MM.1S (cell line): ENCODE data around the gene MEGF9.

ENCODE experiments used
- DNase-seq: peaks from one replicate; pipeline ENCODE4 v3.0.0-alpha.2; 2015
- H2AFZ ChIP-seq: fragments of 300-600 bp; sonication (generic); 2 replicates; pipeline ENCODE4 v1.6.0; 2016; ENCODE audit warnings: antibody characterized with exemption, low read length
- H3F3A ChIP-seq: fragments of 300-600 bp; sonication (generic); 2 replicates; pipeline ENCODE4 v1.6.1; 2016; ENCODE audit warnings: mild to moderate bottlenecking, antibody characterized with exemption, low read length, moderate library complexity, mixed read lengths; ENCODE audit not compliant: insufficient read depth
- H3K27ac ChIP-seq: fragments of 300-600 bp; sonication (generic); 2 replicates; pipeline ENCODE4 v1.5.1; 2016; ENCODE audit warnings: mild to moderate bottlenecking, low read length
- H3K27me3 ChIP-seq: fragments of 300-600 bp; sonication (generic); replicated peaks from 2 replicates; pipeline ENCODE4 v1.6.0; 2016; ENCODE audit warnings: low read length; ENCODE audit not compliant: insufficient read depth
- H3K36me3 ChIP-seq: fragments of 300-600 bp; sonication (generic); replicated peaks from 2 replicates; pipeline ENCODE4 v1.6.1; 2016; ENCODE audit warnings: mild to moderate bottlenecking, low read length, mixed read lengths; ENCODE audit not compliant: insufficient read depth
- H3K4me1 ChIP-seq: fragments of 300-600 bp; sonication (generic); 2 replicates; pipeline ENCODE4 v1.6.1; 2016; ENCODE audit warnings: low read length, mixed read lengths
- H3K4me2 ChIP-seq: fragments of 300-600 bp; sonication (generic); 2 replicates; pipeline ENCODE4 v1.6.0; 2016; ENCODE audit warnings: low read depth, low read length
- H3K4me3 ChIP-seq: fragments of 300-600 bp; sonication (generic); 2 replicates; pipeline ENCODE4 v1.5.1; 2016; ENCODE audit warnings: low read length, mixed read lengths
- H3K79me2 ChIP-seq: fragments of 300-600 bp; sonication (generic); 2 replicates; pipeline ENCODE4 v1.6.1; 2016; ENCODE audit warnings: mixed run types, low read length, mixed read lengths
- H3K9ac ChIP-seq: fragments of 300-600 bp; sonication (generic); 2 replicates; pipeline ENCODE4 v1.6.1; 2016; ENCODE audit warnings: low read length, mixed read lengths
- H3K9me2 ChIP-seq: fragments of 300-600 bp; sonication (generic); replicated peaks from 2 replicates; pipeline ENCODE4 v1.6.1; 2016; ENCODE audit warnings: mild to moderate bottlenecking, low read length, mixed read lengths; ENCODE audit not compliant: insufficient read depth
- H3K9me3 ChIP-seq: fragments of 300-600 bp; sonication (generic); replicated peaks from 2 replicates; pipeline ENCODE4 v1.6.1; 2016; ENCODE audit warnings: mild to moderate bottlenecking, low read length, mixed read lengths; ENCODE audit not compliant: insufficient read depth
- H4K20me1 ChIP-seq: fragments of 300-600 bp; sonication (generic); 2 replicates; pipeline ENCODE4 v1.6.1; 2016; ENCODE audit warnings: mild to moderate bottlenecking, low read length, moderate library complexity, mixed read lengths; ENCODE audit not compliant: insufficient read depth
- CTCF ChIP-seq: fragments of 300-600 bp; sonication (generic); IDR thresholded peaks from 2 replicates; pipeline ENCODE4 v1.5.1; 2016; ENCODE audit warnings: antibody characterized with exemption, low read length, mixed read lengths
- EZH2 ChIP-seq: fragments of 300-600 bp; sonication (generic); optimal IDR thresholded peaks from 2 replicates; pipeline ENCODE3; 2017; ENCODE audit warnings: low read depth, mild to moderate bottlenecking, antibody characterized with exemption, low read length, mixed read lengths
- EZH2phosphoT487 ChIP-seq: fragments of 300-600 bp; sonication (generic); IDR thresholded peaks from 2 replicates; pipeline ENCODE4 v1.6.1; 2018; ENCODE audit warnings: antibody characterized with exemption, low read length

Gene MEGF9

GRCh38 chr9:120561709-120562108, 152.6 kb downstream of the MEGF9 start:
- Histone ChIP-seq H2AFZ (no peak overlapping the region), H3K27ac (no peak overlapping the region), H3K4me3 (no peak overlapping the region), H3K79me2 (peaks cover 91% of the 10 kb centered on the region), H3K9me2 (no peaks in the 10 kb centered on the region), H3K36me3 (peaks cover 6% of the 10 kb centered on the region; the same call in 1 of the 2 replicates), H3K9ac (no peak overlapping the region), H3K9me3 (no peaks in the 10 kb centered on the region), H3K4me1 (peaks cover 13% of the 10 kb centered on the region), H4K20me1 (no peaks in the 10 kb centered on the region), H3K4me2 (no peak overlapping the region), H3F3A (no peaks in the 10 kb centered on the region), H3K27me3 (no peaks in the 10 kb centered on the region)
- DNase-seq, result no peak
- TF ChIP-seq CTCF, result no peak
- no peak for TF ChIP-seq EZH2phosphoT487
- TF ChIP-seq EZH2, result no peak

- 0 out of 2 replicates have a peak, but pooled peaks cover 10% of the 10 kb centered on the region for H3K36me3 ChIP-seq
- TF ChIP-seq CTCF (no peak), EZH2phosphoT487 (no peak), EZH2 (no peak)
- no peaks in the 10 kb centered on the region for H3F3A ChIP-seq
- no peaks in the 10 kb centered on the region for H3K4me1 ChIP-seq
- H3K27me3 ChIP-seq, result no peaks in the 10 kb centered on the region
- H3K9me3 ChIP-seq, result no peaks in the 10 kb centered on the region
- H3K4me2 ChIP-seq, result no peak overlapping the region
- DNase-seq, result no peak
- H2AFZ ChIP-seq, result no peak overlapping the region
- H3K9me2 ChIP-seq, result no peaks in the 10 kb centered on the region
- H3K79me2 ChIP-seq, result peaks cover 89% of the 10 kb centered on the region
- no peak overlapping the region for H3K27ac ChIP-seq
- no peaks in the 10 kb centered on the region for H4K20me1 ChIP-seq
- H3K9ac ChIP-seq, result no peak overlapping the region
- no peak overlapping the region for H3K4me3 ChIP-seq
Observed at GRCh38 chr9:120559546-120559945, 154.7 kb downstream of the MEGF9 start.

- no peak overlapping the region for H3K4me3 ChIP-seq
- no peak for TF ChIP-seq EZH2phosphoT487
- no peak for TF ChIP-seq EZH2
- peaks cover 78% of the 10 kb centered on the region for H3K79me2 ChIP-seq
- H4K20me1 ChIP-seq, result no peaks in the 10 kb centered on the region
- H3K27ac ChIP-seq, result no peak overlapping the region
- no peaks in the 10 kb centered on the region for H3K27me3 ChIP-seq
- H3K9me2 ChIP-seq, result no peaks in the 10 kb centered on the region
- H3K9me3 ChIP-seq, result no peaks in the 10 kb centered on the region
- H2AFZ ChIP-seq, result no peak overlapping the region
- no peak overlapping the region for H3K4me2 ChIP-seq
- no peak overlapping the region for H3K9ac ChIP-seq
- H3K4me1 ChIP-seq, result no peaks in the 10 kb centered on the region
- H3F3A ChIP-seq, result no peaks in the 10 kb centered on the region
- no peak for DNase-seq
- H3K36me3 ChIP-seq, result peaks cover 10% of the 10 kb centered on the region; the same call in 1 of the 2 replicates
Observed at GRCh38 chr9:120558454-120558853, 155.8 kb downstream of the MEGF9 start.

GRCh38 chr9:120557205-120557604, 157.1 kb downstream of the MEGF9 start:
- no peak overlapping the region for H3K27ac ChIP-seq
- H3K9me3 ChIP-seq, result no peaks in the 10 kb centered on the region
- no peaks in the 10 kb centered on the region for H3F3A ChIP-seq
- peaks cover 73% of the 10 kb centered on the region for H3K79me2 ChIP-seq
- H4K20me1 ChIP-seq, result no peaks in the 10 kb centered on the region
- no peak overlapping the region for H2AFZ ChIP-seq
- TF ChIP-seq CTCF, result no peak
- TF ChIP-seq EZH2, result no peak
- no peak for TF ChIP-seq EZH2phosphoT487
- no peak overlapping the region for H3K9ac ChIP-seq
- H3K4me3 ChIP-seq, result no peak overlapping the region
- H3K36me3 ChIP-seq, result peaks cover 3% of the 10 kb centered on the region; the same call in 1 of the 2 replicates
- H3K4me1 ChIP-seq, result no peaks in the 10 kb centered on the region
- no peak for DNase-seq
- H3K27me3 ChIP-seq, result no peaks in the 10 kb centered on the region
- H3K9me2 ChIP-seq, result no peaks in the 10 kb centered on the region
- no peak overlapping the region for H3K4me2 ChIP-seq
